CD4-positive, alpha-beta T cell treated with Interleukin-6 at 100 ng/mL for 8 hours (primary cell): ENCODE data around the gene EIF2AK3.

Experiments
- DNase-seq: peaks from one replicate; pipeline ENCODE4 v3.0.0-alpha.2; 2020; ENCODE audit warnings: mixed read lengths, low spot score

The EIF2AK3 gene

DNA sequence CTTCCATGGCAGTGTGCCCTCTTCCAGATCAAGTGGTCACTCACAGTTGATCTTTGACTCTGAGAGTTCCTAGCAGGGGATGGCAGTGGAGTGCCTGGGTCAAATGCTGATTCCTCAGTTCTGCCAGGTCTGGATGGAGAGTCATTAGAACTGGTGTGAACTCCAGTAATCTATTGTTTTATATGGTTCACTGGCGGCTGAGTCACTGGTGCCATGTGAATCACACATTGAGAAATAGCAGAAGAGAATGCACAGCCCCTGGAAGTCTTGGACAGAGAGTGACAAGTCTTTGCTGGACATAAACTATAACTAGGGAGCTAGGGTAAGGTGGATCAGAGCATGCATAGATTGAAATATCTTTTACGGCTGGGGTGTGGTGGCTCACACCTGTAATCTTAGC is 86.9 kb downstream of the EIF2AK3 start:
- no peak for DNase-seq

DNA sequence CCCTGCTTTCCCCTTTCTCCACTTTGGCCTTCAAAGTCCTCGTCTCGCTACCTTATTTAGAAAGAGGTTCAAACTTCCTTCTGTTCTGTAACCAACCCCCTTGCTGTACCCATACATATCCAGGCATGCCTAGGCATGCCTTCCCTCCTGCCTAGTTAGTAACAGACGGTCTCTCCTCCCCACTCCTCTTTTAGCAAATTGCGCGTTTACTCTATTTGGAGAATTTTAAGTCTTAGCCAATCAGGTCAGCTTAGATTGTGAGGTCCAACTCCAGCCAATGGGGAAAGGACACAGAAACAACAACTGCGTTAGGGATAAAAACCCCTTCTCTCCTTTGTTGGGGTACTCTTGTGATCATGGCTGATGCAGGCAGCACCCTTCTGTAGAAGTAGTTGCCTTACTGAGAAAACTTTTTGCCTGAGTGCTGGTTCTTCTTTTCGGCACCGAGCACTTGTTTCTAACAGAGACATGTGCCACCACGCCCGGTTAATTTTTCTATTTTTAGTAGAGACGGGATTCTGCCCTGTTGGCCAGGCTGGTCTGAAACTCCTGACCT is 88.8 kb downstream of the EIF2AK3 start:
- no peak for DNase-seq

GRCh38 chr2:88537640-88538039 is 89.6 kb downstream of the EIF2AK3 start:
- no peak for DNase-seq

DNA sequence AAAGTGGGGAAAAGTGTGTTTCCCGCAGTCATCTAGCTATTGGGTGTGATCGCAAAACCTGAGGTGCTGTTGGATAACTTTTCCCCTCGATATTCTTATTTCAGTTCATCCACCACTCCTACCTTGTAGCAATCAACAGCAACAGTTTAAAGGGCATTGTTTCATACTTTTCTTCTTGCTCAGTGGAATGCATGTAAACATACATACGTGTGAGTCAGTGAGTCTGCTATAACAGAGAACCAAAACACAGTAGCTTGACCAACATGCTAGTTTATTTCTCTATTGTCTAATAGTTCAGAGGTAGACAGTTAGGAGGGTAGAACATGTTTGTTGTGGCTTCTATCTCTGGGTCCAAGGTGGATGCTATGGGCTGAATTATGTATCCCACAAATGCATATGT is 97.2 kb downstream of the EIF2AK3 start:
- no peak for DNase-seq

GRCh38 chr2:88521445-88522073 is 105.7 kb downstream of the EIF2AK3 start:
- DNase-seq: no peak

- no peak for DNase-seq
Measured at GRCh38 chr2:88517759-88518201, 109.5 kb downstream of the EIF2AK3 start.
